Ectodermal cell (in vitro differentiated cells): ENCODE results near the gene POLA1.

Experiments
- H3K27ac ChIP-seq: 2 replicates; pipeline ENCODE4 v1.7.0; 2013; ENCODE audit warnings: mild to moderate bottlenecking, low read depth, low read length; ENCODE audit not compliant: insufficient read depth, poor library complexity, severe bottlenecking
- H3K27me3 ChIP-seq: 2 replicates; pipeline ENCODE4 v1.7.0; 2013; ENCODE audit warnings: mild to moderate bottlenecking, low read length; ENCODE audit not compliant: insufficient read depth, control insufficient read depth, poor library complexity, severe bottlenecking
- H3K36me3 ChIP-seq: one replicate; pipeline ENCODE4 v1.7.0; 2013; ENCODE audit warnings: low read length; ENCODE audit not compliant: control insufficient read depth, insufficient read depth
- H3K4me1 ChIP-seq: one replicate; pipeline ENCODE4 v1.7.0; 2013; ENCODE audit warnings: low read length; ENCODE audit not compliant: control insufficient read depth, insufficient read depth
- H3K4me3 ChIP-seq: 2 replicates; pipeline ENCODE4 v1.7.0; 2013; ENCODE audit warnings: low read depth, low read length, control low read depth; ENCODE audit not compliant: insufficient read depth
- H3K9me3 ChIP-seq: 2 replicates; pipeline ENCODE4 v1.7.0; 2013; ENCODE audit warnings: mild to moderate bottlenecking, low read length, moderate library complexity; ENCODE audit not compliant: control insufficient read depth
- WGBS, 2 experiments: methylation state at CpG; one replicate each; pipeline ENCODE4 v1.1.7; 2013; ENCODE audit warnings: missing lambda C conversion rate in 2 of 2; 5-methylcytosine and 5-hydroxymethylcytosine counted together

POLA1 gene

GRCh38 chrX:24899391-24899790 lies 205.7 kb downstream of the POLA1 start:
- H3K27me3 ChIP-seq: no peaks in the 10 kb centered on the region
- no peaks in the 10 kb centered on the region for H3K9me3 ChIP-seq
- no peaks in the 10 kb centered on the region for H3K36me3 ChIP-seq
- H3K27ac ChIP-seq: no peak overlapping the region
- H3K4me3 ChIP-seq: no peak overlapping the region
- 82 to 83% methylated on average over 6 of the region's 6 CpGs for WGBS, 2 experiments
- no peaks in the 10 kb centered on the region for H3K4me1 ChIP-seq

GRCh38 chrX:24900234-24900633 lies 206.5 kb downstream of the POLA1 start:
- no peaks in the 10 kb centered on the region for H3K27me3 ChIP-seq
- H3K9me3 ChIP-seq: no peaks in the 10 kb centered on the region
- H3K4me1 ChIP-seq: no peaks in the 10 kb centered on the region
- H3K4me3 ChIP-seq: no peak overlapping the region
- no peaks in the 10 kb centered on the region for H3K36me3 ChIP-seq
- H3K27ac ChIP-seq: no peak overlapping the region
- 100% methylated on average over 1 of the region's 1 CpG; no CpG with 5 or more reads in 1 of the 2 experiments for whole genome bisulfite sequencing, 2 experiments

- 96 to 98% methylated on average over 5 of the region's 5 CpGs for WGBS, 2 experiments
- H3K9me3 ChIP-seq: no peaks in the 10 kb centered on the region
- no peak overlapping the region for H3K27ac ChIP-seq
- no peaks in the 10 kb centered on the region for H3K4me1 ChIP-seq
- H3K36me3 ChIP-seq: no peaks in the 10 kb centered on the region
- H3K27me3 ChIP-seq: no peaks in the 10 kb centered on the region
- no peak overlapping the region for H3K4me3 ChIP-seq
Observed at GRCh38 chrX:24902806-24903205, 209.1 kb downstream of the POLA1 start.

GRCh38 chrX:24918715-24919114 lies 225.0 kb downstream of the POLA1 start:
- Histone ChIP-seq H3K27me3 (no peaks in the 10 kb centered on the region), H3K36me3 (no peaks in the 10 kb centered on the region), H3K4me1 (no peaks in the 10 kb centered on the region), H3K9me3 (no peaks in the 10 kb centered on the region), H3K4me3 (no peak overlapping the region), H3K27ac (no peak overlapping the region)
- 57 to 87% methylated on average over 3 of the region's 3 CpGs for WGBS, 2 experiments

- H3K27me3 ChIP-seq: no peaks in the 10 kb centered on the region
- H3K4me3 ChIP-seq: no peak overlapping the region
- no peaks in the 10 kb centered on the region for H3K4me1 ChIP-seq
- H3K27ac ChIP-seq: no peak overlapping the region
- no peaks in the 10 kb centered on the region for H3K9me3 ChIP-seq
- no peaks in the 10 kb centered on the region for H3K36me3 ChIP-seq
- 94% methylated on average over 2 of the region's 3 CpGs; no CpG with 5 or more reads in 1 of the 2 experiments for WGBS, 2 experiments
Observed at GRCh38 chrX:24920769-24921168, 227.1 kb downstream of the POLA1 start.

- H3K27ac ChIP-seq: no peak overlapping the region
- H3K4me1 ChIP-seq: no peaks in the 10 kb centered on the region
- H3K27me3 ChIP-seq: no peaks in the 10 kb centered on the region
- 94 to 100% methylated on average over 2 of the region's 2 CpGs for WGBS, 2 experiments
- no peaks in the 10 kb centered on the region for H3K9me3 ChIP-seq
- no peak overlapping the region for H3K4me3 ChIP-seq
- H3K36me3 ChIP-seq: no peaks in the 10 kb centered on the region
Observed at GRCh38 chrX:24925430-24925829, 231.7 kb downstream of the POLA1 start.

- H3K36me3 ChIP-seq: no peaks in the 10 kb centered on the region
- no peak overlapping the region for H3K4me3 ChIP-seq
- no peaks in the 10 kb centered on the region for H3K27me3 ChIP-seq
- 89 to 94% methylated on average over 3 to 5 of the region's 5 CpGs for WGBS, 2 experiments
- no peaks in the 10 kb centered on the region for H3K9me3 ChIP-seq
- no peaks in the 10 kb centered on the region for H3K4me1 ChIP-seq
- H3K27ac ChIP-seq: no peak overlapping the region
Observed at GRCh38 chrX:24927372-24927771, 233.7 kb downstream of the POLA1 start.

- H3K4me3 ChIP-seq: no peak overlapping the region
- H3K4me1 ChIP-seq: no peaks in the 10 kb centered on the region
- H3K27me3 ChIP-seq: no peaks in the 10 kb centered on the region
- H3K9me3 ChIP-seq: no peaks in the 10 kb centered on the region
- 95 to 100% methylated on average over 3 of the region's 6 CpGs for WGBS, 2 experiments
- H3K27ac ChIP-seq: no peak overlapping the region
- H3K36me3 ChIP-seq: no peaks in the 10 kb centered on the region
Observed at GRCh38 chrX:24928114-24928513, 234.4 kb downstream of the POLA1 start.

- no peak overlapping the region for H3K27ac ChIP-seq
- H3K36me3 ChIP-seq: no peaks in the 10 kb centered on the region
- no peaks in the 10 kb centered on the region for H3K4me1 ChIP-seq
- H3K27me3 ChIP-seq: no peaks in the 10 kb centered on the region
- H3K4me3 ChIP-seq: no peak overlapping the region
- H3K9me3 ChIP-seq: no peaks in the 10 kb centered on the region
Observed at GRCh38 chrX:24934279-24934678, 240.6 kb downstream of the POLA1 start.

- no peaks in the 10 kb centered on the region for H3K36me3 ChIP-seq
- no peak overlapping the region for H3K4me3 ChIP-seq
- H3K27me3 ChIP-seq: no peaks in the 10 kb centered on the region
- 90 to 100% methylated on average over 2 to 3 of the region's 4 CpGs for WGBS, 2 experiments
- H3K4me1 ChIP-seq: no peaks in the 10 kb centered on the region
- H3K27ac ChIP-seq: no peak overlapping the region
- H3K9me3 ChIP-seq: no peaks in the 10 kb centered on the region
Observed at GRCh38 chrX:24945009-24945408, 251.3 kb downstream of the POLA1 start.

GRCh38 chrX:24946369-24946768 lies 252.7 kb downstream of the POLA1 start:
- Histone ChIP-seq H3K36me3 (no peaks in the 10 kb centered on the region), H3K9me3 (no peaks in the 10 kb centered on the region), H3K4me3 (no peak overlapping the region), H3K27me3 (no peaks in the 10 kb centered on the region), H3K27ac (no peak overlapping the region), H3K4me1 (no peaks in the 10 kb centered on the region)
